Memory B cell (primary cell): Measurements from ENCODE around the gene MYO5B.

ENCODE experiments used
- ATAC-seq: fragments of 150-1000 bp; cut with Tn5 transposase; 2 replicates; pipeline ENCODE4 v1.10.0; 2021; ENCODE audit warnings: low read depth, mild to moderate bottlenecking, moderate library complexity
- DNase-seq, 2 donors: peaks; one replicate each; pipeline ENCODE4 v3.0.0; 2022; ENCODE audit warnings: low spot score in 2 of 2
- H3K27ac Mint-ChIP-seq: one replicate; pipeline ENCODE4 v1.8.0; 2022; ENCODE audit warnings: mild to moderate bottlenecking, moderate library complexity, mixed read lengths
- H3K27me3 Mint-ChIP-seq: one replicate; pipeline ENCODE4 v1.8.0; 2022; ENCODE audit warnings: mixed read lengths
- H3K36me3 Mint-ChIP-seq: one replicate; pipeline ENCODE4 v1.8.0; 2022; ENCODE audit warnings: mild to moderate bottlenecking, mixed read lengths
- H3K4me1 Mint-ChIP-seq: one replicate; pipeline ENCODE4 v1.8.0; 2022; ENCODE audit warnings: mixed read lengths
- H3K4me3 Mint-ChIP-seq: one replicate; pipeline ENCODE4 v1.8.0; 2022; ENCODE audit warnings: mild to moderate bottlenecking, moderate library complexity, mixed read lengths
- H3K9me3 Mint-ChIP-seq: one replicate; pipeline ENCODE4 v1.8.0; 2022; ENCODE audit warnings: mixed read lengths

Gene MYO5B

DNA sequence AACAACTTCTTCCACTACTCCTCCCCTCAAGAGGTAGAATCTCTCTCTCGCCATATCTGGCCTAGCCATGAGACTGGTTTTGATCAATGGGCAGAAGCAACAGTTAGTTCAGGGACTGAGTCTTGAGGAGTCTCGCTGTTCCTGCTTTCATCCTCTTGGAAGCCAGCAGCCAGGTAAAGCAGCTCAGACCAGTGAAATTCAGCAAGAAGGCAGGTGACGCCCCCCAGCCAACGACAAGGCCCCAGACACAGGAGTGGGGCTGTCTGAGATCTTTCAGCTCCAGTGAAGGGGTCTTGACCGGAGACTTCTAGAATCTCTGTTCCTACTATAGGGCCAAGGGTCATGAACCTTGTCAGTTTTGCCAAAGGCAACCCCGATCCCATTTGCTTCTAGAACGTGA, 341.9 kb downstream of the MYO5B start:
- H3K9me3 Mint-ChIP-seq = no peaks in the 10 kb centered on the region

DNA sequence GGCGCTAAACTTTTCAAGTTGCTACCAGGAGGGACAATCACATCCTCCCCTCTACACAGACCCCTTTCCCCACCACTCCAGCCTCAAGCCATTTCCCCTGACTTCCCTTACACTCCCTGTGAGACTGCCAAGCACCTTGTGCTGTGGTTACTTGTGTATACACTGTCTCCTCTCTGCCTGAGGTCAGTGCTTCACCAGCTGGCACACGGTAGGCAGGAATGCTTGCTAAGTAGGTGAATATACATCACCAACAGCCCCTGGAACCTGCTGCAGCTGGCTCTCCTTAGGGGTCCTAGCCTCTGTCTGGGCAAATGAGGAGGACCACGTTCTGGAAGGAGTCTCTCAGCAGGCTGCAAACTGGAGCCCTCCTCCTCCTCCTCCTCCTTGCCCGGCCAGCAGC, 343.3 kb downstream of the MYO5B start:
- Mint-ChIP-seq H3K27ac (no peak overlapping the region), H3K36me3 (peaks cover 3% of the 10 kb centered on the region), H3K4me1 (no peaks in the 10 kb centered on the region), H3K27me3 (peaks cover 10% of the 10 kb centered on the region), H3K4me3 (no peak overlapping the region), H3K9me3 (no peaks in the 10 kb centered on the region)
- ATAC-seq = no peak
- DNase-seq = no peak

More for the DNA sequence above, 341.9 kb downstream of the MYO5B start:
- ATAC-seq (no peak), DNase-seq (no peak)
- H3K36me3 Mint-ChIP-seq = peaks cover under 1% of the 10 kb centered on the region
- H3K27me3 Mint-ChIP-seq = peaks cover 3% of the 10 kb centered on the region
- H3K27ac Mint-ChIP-seq = no peak overlapping the region
- no peak overlapping the region for H3K4me3 Mint-ChIP-seq
- H3K4me1 Mint-ChIP-seq = no peaks in the 10 kb centered on the region

DNA sequence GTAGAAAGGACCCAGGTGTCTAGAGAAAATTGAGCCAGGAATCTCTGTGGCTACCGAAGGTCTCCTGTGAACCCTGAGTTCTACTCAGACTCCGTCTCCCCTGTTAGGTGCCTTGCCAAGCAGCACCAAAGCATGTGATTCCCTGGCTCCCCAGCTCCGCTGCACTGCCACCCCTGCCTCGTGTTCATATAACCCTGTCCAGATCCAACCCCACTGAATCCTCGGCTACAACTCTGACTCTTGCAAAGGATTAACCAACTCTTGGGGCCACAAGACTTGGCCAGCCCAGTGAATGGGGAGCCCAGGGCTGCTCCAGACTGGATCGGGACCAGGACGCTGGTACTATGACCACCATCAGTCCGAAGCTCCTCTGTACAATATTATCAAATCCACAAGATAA, 344.3 kb downstream of the MYO5B start:
- ATAC-seq (no peak), DNase-seq (no peak)
- Mint-ChIP-seq H3K36me3 (peaks cover 5% of the 10 kb centered on the region), H3K9me3 (no peaks in the 10 kb centered on the region), H3K27me3 (peaks cover 12% of the 10 kb centered on the region), H3K27ac (no peak overlapping the region), H3K4me3 (no peak overlapping the region), H3K4me1 (no peaks in the 10 kb centered on the region)

DNA sequence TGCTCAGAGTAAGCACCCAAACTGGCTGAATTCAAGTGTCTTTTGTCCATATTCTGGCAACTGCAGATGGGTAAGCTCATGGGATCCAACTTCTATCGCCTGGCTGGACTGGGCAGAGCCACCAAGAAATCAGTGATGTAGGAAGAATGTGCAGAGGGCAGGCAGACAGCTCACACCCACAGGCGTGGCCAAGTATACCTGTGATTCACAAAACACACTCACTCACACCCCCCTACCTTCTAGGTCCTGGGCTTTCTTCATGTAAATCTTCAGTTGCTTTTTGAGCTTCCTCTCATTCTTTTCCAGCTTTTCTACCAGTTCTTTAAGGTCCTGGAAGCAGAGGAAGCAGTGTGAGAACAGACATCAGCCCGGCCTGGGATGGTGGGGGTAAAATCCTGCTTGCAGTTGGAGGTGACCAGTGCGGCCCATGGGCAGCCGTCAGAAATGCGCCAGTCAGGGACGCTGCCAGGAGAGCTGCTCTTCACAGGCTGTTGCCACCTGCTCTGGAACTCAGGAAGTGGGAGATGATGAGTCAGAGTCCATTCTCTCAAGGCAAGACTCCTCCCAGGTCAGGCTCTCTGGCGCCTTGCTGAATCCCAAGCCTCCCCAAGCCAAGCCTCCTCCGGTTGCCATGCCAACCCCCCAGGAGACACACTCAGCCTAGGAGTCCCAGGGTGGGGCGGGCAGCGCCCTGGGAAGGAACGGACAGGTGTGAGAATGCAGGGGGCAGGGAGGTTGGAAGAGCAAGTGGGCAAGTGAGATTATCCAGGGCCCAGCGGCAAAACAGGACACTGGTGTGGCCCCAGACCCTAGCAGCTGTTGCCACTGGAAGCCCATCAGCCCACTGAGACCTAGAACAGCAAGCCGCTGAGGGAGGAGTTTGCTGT, 345.4 kb downstream of the MYO5B start:
- ATAC-seq (no peak), DNase-seq (no peak)
- Mint-ChIP-seq H3K27ac (no peak overlapping the region), H3K36me3 (peaks cover 5% of the 10 kb centered on the region), H3K27me3 (peaks cover 12% of the 10 kb centered on the region), H3K4me3 (no peak overlapping the region), H3K4me1 (no peaks in the 10 kb centered on the region), H3K9me3 (no peaks in the 10 kb centered on the region)

GRCh38 chr18:49848115-49848514, 346.8 kb downstream of the MYO5B start:
- no peaks in the 10 kb centered on the region for H3K4me1 Mint-ChIP-seq
- H3K27me3 Mint-ChIP-seq = peaks cover 13% of the 10 kb centered on the region
- H3K4me3 Mint-ChIP-seq = no peak overlapping the region
- H3K36me3 Mint-ChIP-seq = peaks cover 5% of the 10 kb centered on the region
- DNase-seq (peak in 1 of 2 donors; percentile 0), ATAC-seq (no peak)
- H3K27ac Mint-ChIP-seq = no peak overlapping the region
- H3K9me3 Mint-ChIP-seq = no peaks in the 10 kb centered on the region

GRCh38 chr18:49847524-49847923, 347.4 kb downstream of the MYO5B start:
- no peak overlapping the region for H3K4me3 Mint-ChIP-seq
- H3K27me3 Mint-ChIP-seq = peaks cover 13% of the 10 kb centered on the region
- H3K36me3 Mint-ChIP-seq = peaks cover 5% of the 10 kb centered on the region
- no peak overlapping the region for H3K27ac Mint-ChIP-seq
- no peak for DNase-seq
- no peaks in the 10 kb centered on the region for H3K4me1 Mint-ChIP-seq
- no peak for ATAC-seq
- no peaks in the 10 kb centered on the region for H3K9me3 Mint-ChIP-seq

DNA sequence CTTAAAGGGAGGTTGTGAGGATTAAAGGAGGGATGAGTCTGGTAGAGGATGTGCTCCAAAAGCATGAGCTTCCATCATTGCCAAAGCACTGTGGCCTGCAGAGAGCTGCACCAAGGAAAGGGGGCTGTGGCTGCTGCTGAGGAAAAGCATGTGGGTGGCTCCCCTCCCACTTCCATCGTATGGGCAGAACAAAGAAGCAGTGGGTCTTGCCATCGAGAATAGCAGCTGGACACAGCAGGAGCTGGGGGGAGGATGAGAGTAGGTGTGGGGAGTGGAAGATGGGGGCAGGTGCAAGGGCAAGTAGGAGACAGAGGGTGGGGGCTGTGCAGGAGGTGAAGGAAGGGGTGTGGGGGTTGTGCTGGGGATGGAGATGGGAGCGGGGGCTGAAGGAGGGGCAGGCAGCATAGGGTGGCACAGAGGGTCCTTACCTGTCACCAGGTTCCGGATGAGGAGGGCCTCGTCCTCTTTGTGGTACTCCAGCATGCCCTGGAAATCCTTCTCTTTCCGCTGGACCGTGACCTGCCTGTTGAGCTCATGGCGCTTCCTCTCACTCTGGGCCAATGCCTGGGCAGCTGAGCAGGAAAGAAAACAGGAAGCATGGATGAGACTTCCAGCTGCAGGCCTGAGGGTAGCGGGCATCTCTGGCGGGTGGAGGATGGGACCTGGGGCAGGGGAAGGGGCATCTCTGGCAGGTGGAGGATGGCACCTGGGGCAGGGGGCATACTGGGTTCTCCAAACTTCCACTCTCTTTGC, 348.1 kb downstream of the MYO5B start:
- Mint-ChIP-seq H3K9me3 (no peaks in the 10 kb centered on the region), H3K4me3 (no peak overlapping the region), H3K36me3 (peaks cover 5% of the 10 kb centered on the region), H3K27ac (no peak overlapping the region), H3K4me1 (no peaks in the 10 kb centered on the region), H3K27me3 (peaks cover 13% of the 10 kb centered on the region)
- DNase-seq (no peak), ATAC-seq (no peak)

GRCh38 chr18:49846361-49846662, 348.6 kb downstream of the MYO5B start:
- DNase-seq (no peak), ATAC-seq (no peak)
- no peak overlapping the region for H3K27ac Mint-ChIP-seq
- H3K36me3 Mint-ChIP-seq = peaks cover 5% of the 10 kb centered on the region
- no peaks in the 10 kb centered on the region for H3K9me3 Mint-ChIP-seq
- H3K4me3 Mint-ChIP-seq = no peak overlapping the region
- peaks cover 13% of the 10 kb centered on the region for H3K27me3 Mint-ChIP-seq
- H3K4me1 Mint-ChIP-seq = no peaks in the 10 kb centered on the region

- Mint-ChIP-seq H3K27ac (no peak overlapping the region), H3K4me1 (no peaks in the 10 kb centered on the region), H3K36me3 (peaks cover 5% of the 10 kb centered on the region), H3K4me3 (no peak overlapping the region), H3K27me3 (peaks cover 13% of the 10 kb centered on the region), H3K9me3 (no peaks in the 10 kb centered on the region)
- ATAC-seq (no peak), DNase-seq (no peak)
These were observed 349.2 kb downstream of the MYO5B start for GRCh38 chr18:49845629-49846360.

- H3K36me3 Mint-ChIP-seq = peaks cover 5% of the 10 kb centered on the region
- no peaks in the 10 kb centered on the region for H3K4me1 Mint-ChIP-seq
- H3K4me3 Mint-ChIP-seq = no peak overlapping the region
- H3K27me3 Mint-ChIP-seq = peaks cover 13% of the 10 kb centered on the region
- no peaks in the 10 kb centered on the region for H3K9me3 Mint-ChIP-seq
- ATAC-seq (no peak), DNase-seq (no peak)
- H3K27ac Mint-ChIP-seq = no peak overlapping the region
These were observed 350.0 kb downstream of the MYO5B start for GRCh38 chr18:49844903-49845302.

DNA sequence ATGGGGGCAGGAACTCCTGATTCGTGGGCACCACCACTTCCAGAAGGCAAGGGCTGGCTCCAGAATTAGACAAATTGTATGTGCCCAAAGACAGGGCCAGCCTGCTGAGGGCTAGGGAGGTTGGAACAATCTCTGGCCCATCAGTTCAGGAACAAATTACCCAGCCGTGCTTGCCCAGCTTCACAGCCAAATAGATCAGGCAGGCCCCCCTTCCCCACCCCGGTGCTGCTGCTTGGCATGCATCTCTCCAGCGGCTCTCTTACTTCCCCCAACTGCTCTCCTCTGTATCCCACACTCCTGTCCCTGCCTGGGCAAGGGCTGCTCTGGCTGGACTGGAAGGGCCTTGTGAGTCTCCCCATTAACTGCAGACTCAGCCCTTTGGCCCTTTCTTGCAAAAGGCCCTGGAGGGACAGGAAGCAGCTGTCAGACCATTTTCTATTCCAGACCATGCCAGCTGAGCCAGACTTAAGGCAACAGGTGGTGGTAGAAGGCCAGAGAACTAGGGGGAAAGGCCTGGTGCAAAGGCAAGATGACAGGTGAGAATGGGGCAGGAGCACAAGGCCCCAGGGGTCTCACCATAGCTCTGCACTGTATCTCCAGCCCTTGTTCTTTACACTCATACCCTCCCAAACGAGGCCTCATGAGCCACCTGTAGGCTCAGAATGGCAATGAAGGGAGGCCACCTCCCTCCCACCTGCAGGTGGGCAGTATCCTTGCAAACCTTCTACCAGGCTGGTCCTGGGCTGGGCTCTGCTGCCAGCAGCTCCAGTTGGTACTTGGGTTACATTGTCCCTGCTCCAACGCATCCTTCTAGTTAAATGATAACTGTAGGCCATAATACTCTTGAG, 350.9 kb downstream of the MYO5B start:
- Mint-ChIP-seq H3K4me3 (no peak overlapping the region), H3K27me3 (peaks cover 13% of the 10 kb centered on the region), H3K27ac (no peak overlapping the region), H3K36me3 (peaks cover 5% of the 10 kb centered on the region), H3K9me3 (no peaks in the 10 kb centered on the region), H3K4me1 (no peaks in the 10 kb centered on the region)
- DNase-seq (no peak), ATAC-seq (no peak)

DNA sequence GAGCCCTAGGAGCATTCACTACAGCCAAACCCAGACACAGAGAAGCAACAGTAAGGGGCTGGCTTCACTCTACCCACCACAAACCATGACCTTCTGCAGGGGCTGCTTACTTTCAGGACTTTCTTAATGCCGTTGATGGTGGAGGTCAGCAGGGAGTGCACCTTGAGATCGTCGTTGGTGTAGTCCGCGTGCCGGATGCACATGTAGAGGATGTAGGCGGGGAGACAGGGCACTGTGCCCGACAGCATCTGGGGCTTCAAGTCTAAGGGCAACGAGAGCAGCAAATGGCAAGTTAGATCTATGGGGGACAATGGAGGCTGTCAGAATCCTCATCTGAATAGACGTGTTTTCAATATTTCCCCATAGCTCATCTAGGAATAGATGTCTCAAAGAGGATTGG, 351.8 kb downstream of the MYO5B start:
- Mint-ChIP-seq H3K36me3 (peaks cover 5% of the 10 kb centered on the region), H3K27me3 (peaks cover 11% of the 10 kb centered on the region), H3K9me3 (no peaks in the 10 kb centered on the region), H3K4me3 (no peak overlapping the region), H3K4me1 (no peaks in the 10 kb centered on the region), H3K27ac (no peak overlapping the region)
- ATAC-seq = no peak
- no peak for DNase-seq

- ATAC-seq = no peak
- Mint-ChIP-seq H3K36me3 (peaks cover 3% of the 10 kb centered on the region), H3K4me1 (no peaks in the 10 kb centered on the region), H3K27ac (no peak overlapping the region), H3K27me3 (peaks cover 8% of the 10 kb centered on the region), H3K9me3 (no peaks in the 10 kb centered on the region), H3K4me3 (no peak overlapping the region)
- DNase-seq = no peak
These were observed 352.3 kb downstream of the MYO5B start for GRCh38 chr18:49842656-49843055.
